GM12892 (cell line): Measurements from ENCODE around the gene RREB1.

Experiments used
- POLR2A ChIP-seq: IDR thresholded peaks from 2 replicates; pipeline ENCODE4 v1.6.1; 2011; ENCODE audit warnings: low read depth, low read length, control low read depth
- POLR2AphosphoS5 ChIP-seq: IDR thresholded peaks from 2 replicates; pipeline ENCODE4 v1.6.1; 2011; ENCODE audit warnings: low read depth, low read length, control low read depth

GRCh38 chr6:7138921-7139358, 31.2 kb downstream of the RREB1 start:
- TF ChIP-seq POLR2A: no peak
- TF ChIP-seq POLR2AphosphoS5: no peak
